Fibroblast of skin of scalp (primary cell): ENCODE measurements around the gene IGF1R.

ENCODE experiments used
- DNase-seq: peaks from one replicate; pipeline ENCODE4 v3.0.0-alpha.2; 2013

The IGF1R gene

DNA sequence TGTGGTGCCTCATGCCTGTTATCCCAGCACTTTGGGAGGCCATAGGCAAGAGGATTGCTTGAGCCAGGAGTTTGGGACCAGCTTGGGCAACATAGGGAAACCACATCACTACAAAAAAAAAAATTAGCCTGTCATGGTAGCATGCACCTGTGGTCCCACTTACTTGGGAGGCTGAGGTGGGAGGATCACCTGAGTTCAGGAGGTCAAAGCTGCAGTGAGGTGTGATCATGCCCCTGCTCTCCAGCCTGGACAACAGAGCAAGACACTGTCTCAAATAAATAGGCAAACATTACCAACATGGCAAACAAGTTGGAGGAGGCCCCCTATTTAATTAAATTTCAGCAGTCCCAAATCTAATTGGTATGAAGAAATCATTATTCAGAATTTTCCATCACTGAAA lies 215.6 kb downstream of the IGF1R start:
- DNase-seq: no peak

DNA sequence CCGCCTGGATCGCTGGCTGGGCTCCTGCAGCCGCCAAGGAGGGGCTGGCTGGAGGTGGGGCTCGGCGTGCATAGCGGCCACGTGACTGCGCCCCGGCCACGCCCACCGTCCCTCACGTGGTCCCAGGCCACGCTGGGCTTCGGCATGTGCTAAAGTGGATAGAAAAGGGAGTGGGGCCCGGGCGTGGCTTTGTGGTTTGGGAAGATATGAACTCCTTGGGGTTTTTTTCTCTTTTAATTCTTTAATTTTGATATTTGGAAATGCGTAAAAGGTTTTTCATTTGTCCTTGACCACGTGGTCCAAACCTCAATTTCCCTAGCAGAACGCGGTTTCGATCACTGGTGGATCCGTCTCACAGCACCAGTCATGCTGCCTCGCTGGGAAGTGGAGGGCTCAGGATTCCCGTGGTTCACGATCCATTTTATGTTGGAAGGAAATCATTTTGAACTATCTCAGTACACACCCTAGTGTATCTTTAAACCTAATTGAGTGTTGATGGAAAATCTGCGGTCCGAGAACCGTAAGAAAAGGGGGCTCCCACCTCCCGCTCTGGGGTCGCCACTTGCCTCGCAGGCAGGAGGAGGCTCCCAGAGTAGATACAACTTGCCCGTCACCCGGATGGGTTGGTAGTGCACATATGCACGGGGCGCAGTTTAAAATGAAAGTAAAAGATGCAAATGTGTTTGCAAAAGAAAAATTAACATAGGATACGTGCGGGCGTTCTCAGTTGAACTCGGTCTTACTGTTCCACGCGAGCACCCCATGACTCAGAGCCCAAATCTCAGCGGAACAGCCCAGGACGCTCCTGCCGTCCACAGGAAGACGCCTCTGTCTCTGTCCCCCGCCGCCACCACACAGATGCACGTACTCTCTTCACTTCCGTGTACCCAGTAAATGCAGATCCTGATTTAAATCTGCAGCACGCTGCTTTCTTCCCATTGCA lies 217.3 kb downstream of the IGF1R start:
- DNase-seq: peak; percentile 86

DNA sequence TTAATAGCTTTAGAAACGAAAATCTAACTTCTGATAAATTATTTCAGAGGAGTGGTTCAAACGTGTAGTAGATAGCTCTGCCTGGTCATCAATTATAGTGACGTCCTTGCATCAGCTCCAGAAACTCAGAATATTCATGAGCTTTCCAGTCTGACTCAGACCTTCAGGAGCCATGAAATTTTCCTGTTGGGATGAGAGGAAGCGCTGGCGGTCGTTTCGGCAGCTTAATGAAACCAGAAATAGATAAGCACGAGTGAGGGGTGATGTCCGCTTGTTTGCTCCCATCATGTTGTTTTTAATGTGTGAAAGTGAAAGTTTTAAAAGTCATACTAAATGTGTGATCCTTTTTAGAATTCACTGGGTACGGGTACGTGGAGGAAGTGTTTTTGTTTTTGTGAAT lies 218.2 kb downstream of the IGF1R start:
- peak; percentile 77 for DNase-seq

DNA sequence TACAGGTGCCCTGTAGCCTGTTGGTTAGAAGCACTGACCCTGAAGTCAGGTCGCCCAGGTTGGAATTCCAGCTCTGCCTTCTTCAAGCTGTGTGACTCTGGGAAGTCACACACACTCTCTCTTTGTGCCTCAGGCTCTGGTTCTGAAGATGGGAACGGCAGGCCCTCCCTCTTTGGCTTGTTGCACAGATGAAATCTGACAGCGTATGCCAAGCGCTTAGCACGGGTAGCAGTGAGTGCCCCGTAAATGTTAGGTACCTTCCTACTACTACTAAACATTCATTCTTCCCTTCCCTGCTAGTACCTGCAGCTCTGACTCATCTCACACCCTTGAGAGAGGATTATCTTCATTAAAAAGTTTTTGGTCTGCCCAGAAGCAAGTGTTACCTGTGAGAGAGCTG lies 220.2 kb downstream of the IGF1R start:
- DNase-seq: no peak

DNA sequence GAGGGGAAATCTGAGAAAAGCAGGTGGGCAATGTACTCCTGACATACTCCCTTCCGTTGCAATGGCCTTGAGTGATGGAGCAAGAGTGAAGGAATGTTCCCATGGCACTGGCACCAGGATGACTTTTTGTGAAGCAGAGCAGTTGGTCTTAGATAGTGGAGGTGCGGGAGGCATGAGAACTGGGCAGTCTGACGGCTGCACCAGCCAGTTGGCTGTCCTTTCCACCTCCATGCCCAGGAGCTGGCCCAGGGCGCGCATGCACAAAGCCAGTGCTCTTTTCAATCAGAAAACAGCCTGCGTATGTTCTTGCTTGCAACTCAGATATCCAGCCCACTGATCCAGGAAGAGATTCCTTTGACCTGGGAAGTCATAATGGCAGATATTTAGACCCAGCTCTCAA lies 222.4 kb downstream of the IGF1R start:
- DNase-seq: no peak

DNA sequence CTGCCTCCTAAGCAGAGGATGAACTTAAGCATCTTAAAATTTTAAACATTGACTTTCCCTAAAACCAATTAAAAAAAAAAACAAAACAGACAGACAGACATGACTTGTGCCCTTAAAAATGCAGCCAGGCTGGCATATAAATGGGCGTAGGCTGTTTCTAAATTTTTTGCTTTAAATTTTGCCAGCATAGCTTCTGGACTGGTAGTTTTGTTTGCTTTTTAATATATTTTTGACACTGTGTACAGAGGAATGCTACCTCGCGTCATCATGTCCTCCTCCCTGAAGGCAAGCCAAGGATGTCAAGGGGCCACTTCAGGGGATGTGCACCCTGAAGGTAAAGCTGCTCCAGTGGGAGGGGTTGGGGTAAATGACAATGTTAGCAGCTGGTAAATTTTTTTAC lies 224.4 kb downstream of the IGF1R start:
- peak; percentile 49 for DNase-seq

DNA sequence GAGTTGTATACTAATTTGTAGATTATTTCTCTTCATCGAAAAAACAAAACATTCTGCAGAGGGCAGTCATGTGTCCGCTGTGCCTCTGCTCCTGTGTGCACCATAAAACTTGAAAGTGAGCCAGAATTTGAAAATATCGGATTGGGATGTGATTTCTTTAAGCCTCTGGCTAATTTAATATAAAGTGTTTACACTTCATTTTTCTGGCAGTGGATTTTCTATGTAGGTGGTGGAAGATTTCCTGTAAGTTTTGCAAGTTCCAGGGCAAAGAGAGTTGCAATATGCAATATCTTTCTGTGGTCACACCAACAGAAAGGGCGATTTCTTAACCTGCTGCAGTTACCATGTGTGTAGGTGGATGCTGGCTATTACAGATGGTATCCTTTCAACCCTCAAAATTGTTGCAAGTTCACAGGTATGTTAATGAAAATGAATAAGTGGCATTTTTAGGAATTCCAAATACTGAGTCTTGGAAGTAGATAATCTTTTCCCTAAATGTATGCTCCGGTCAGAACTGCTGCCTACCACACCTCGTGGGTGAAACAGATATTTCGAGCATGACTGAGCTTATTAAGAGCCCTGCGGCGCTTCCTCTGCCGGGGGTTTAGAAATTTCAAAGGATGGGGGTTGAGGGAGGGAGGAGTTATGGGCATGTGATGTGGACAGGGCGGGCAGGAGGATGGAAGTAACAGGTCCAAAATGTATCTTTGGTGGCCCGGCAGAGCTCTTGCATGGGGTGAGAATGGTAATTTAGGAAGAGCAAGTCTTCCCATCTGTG lies 225.3 kb downstream of the IGF1R start:
- peak; percentile 89 for DNase-seq

DNA sequence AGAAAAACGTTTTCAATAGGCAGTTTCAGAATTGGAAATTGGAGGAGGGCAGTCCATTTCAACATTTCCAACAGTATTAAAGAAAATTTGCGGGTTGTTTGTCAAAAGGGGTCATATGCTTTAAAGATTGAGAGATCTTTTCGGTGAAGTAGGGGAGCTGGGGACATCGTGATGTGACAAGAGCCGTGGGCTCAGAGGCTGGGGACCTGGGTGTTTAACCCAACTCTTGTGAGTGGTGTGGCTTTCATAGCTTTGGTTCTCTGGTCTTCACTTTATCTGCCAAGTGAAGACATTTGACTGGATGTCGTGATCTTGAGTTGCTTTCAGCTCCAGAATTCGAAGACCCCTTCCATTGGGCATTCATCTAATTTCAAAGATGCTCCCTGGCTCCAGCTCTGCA lies 226.0 kb downstream of the IGF1R start:
- DNase-seq: no peak

DNA sequence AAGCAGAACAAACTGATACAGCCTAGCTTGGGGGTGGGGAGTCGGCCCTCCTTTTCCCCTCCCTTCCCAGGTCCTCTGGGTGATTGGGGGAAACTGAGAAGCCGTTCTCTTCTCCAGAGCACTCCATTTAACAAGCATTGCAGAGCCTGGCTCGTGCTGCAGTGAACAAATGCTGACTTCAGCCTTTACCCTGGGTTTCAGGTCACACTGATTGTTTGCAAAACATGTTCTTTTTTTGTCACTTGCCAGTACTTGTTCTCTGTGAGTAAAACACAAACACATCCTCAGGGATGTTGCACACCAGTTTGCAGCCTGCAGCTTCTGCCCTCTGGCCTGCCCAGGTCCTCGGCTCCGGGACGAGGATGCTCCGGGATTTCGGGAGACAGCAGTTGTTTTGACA lies 226.4 kb downstream of the IGF1R start:
- DNase-seq: no peak

DNA sequence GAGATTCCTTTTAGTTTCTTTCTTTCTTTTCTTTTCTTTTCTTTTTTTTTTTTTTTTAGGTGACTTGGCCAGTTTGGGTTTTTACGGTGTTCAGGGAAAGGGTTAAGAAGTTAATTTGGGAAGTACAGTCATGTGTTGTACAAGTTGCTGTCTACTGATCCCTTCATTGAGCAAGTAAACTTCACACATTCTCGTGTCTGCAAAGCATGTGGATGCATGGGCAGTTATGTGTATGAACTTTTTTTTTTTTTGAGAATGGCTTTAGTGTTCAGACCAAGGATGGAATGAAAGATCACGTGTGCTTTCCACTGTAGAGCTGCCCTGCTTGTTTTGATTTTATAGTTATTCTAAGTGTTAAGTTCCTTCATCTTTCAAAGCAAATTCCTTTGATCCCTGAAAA lies 227.0 kb downstream of the IGF1R start:
- DNase-seq: peak; percentile 43

DNA sequence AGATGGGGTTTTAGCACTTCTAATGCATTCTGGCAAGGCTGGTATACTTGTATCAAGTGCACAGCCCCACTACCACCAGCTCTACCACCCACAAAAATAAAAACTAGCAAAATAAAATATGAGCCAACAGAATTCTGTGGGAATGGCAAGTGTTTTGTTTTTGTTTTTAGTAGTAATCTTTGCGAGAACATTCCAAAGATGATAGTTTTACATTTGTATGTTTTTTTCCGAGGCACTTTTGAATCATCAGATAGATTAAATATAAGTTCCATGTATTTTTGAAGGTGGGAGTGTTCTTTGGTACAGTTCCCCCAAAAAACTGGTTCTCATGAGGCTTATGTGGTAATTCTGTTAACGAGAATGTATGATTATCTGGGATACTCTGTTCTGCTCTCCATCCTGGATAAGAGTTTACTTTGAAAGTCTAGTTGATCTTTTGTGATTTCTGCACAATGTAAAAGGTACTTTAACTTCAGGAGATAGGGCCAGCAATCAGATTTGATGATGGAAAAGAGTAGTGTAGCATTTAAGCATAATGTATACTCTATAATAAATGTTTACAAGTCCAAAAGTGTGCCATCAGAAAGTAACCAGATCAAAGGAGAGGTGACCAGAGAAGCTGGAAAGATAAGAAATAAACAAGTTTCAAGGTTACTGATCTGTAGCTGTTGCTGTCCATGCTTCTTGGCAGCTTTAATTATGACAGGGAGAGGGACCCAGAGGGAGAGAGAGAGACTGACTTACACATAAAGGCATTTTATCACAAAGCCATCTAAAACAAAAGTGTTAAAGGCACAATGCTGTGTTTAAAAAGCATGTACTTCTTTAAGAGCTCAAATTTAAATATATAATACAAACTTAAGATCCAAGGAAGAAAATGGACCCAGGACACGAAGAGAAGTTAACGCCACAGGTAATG lies 228.4 kb downstream of the IGF1R start:
- DNase-seq: peak; percentile 57

DNA sequence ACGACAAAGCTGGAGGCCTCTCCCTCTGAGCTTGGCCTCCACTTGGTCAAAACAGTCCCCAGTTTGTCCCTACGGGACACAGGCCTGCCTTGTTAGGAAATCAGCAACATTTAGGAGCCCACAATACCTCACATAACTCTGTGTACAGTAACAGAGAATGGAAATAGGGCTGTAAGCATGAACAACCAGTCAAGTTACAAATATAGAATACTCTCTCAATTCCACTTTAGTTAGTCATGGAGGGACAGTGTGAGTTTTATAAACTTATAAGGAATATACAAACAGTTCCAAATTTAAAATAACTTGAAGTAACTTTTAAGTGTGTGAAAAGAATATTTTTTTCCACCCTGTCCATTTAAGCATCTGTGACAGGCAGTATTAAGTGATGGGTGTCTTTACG lies 229.8 kb downstream of the IGF1R start:
- peak; percentile 95 for DNase-seq

DNA sequence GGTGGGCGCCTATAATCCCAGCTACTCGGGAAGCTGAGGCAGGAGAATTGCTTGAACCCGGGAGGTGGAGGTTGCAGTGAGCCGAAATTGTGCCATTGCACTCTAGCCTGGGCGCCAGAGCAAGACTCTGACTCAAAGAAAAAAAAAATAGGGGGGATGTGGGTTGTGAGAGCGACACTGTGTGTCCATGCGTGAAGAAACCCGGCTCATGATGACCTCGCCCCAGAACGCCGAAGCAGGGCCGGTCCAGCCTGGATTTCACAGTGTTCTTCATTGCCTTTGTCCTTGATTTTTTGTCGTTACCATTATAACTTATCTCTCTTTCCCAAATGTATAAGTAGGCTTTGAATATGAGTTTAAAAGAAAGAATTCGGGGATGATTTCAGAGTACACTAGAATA lies 230.5 kb downstream of the IGF1R start:
- DNase-seq: no peak

DNA sequence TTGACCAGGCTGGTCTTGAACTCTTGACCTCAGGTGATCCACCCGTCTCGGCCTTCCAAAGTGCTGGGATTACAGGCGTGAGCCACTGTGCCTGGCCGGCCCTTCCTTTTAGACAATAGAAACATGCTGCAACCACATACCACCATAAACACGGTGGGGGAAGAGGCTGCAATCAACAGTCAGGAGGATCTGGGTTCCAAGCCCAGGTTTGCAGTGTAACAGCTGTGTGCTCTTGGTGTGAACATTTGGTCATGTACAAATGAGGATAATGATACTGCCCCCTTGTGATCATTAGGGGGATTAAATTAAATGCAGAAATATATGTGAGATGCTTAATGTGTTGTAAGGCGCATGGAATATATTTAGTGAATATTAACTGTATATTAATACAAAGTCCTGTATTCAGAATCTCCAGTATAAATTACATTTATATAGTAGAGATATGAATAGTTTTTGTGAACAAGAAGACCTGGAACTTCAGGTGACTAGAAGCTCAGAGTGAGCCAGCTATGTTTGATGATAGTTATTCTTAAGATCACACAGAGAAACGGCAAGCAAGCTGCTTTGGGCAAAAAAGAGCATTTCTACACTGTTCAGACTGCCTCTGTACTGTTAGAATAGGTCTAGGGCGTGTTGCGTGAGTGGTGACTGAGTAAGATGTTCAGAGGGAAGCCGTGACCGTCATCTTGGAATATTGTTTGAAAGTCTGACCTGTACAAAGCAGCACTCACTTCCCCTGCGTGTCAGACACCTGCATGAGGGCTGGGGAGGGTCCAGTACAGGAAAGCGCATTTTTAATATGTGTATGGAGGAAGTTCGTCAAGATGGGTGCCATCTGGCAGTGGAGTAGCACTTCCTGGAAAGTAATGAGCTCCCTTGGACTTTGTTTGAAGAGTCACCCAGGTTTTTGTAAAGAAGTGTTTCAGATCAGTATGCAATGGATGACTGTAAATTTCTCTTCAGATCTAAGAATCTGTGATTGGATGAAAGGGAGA lies 233.5 kb downstream of the IGF1R start:
- DNase-seq: peak; percentile 78

DNA sequence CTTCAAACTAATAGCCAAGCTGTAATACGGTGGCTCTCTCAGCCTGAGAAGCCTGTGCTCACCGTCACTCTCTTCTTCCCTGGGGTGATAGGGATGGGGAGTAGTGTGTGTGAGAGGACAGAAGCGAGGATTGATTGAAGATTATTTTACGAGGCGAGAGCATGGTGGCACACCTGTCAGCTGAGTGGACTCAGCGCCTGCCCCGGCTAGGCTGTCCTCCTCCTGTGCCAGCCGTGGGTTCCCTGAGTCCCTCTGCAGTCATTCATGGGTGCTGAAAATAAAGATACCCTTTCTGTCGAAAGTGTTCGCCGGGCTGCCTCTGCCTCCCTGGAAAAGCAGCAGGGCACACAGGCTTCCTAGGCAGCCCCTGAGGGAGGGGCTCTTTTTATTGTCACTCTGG lies 235.1 kb downstream of the IGF1R start:
- DNase-seq: no peak

DNA sequence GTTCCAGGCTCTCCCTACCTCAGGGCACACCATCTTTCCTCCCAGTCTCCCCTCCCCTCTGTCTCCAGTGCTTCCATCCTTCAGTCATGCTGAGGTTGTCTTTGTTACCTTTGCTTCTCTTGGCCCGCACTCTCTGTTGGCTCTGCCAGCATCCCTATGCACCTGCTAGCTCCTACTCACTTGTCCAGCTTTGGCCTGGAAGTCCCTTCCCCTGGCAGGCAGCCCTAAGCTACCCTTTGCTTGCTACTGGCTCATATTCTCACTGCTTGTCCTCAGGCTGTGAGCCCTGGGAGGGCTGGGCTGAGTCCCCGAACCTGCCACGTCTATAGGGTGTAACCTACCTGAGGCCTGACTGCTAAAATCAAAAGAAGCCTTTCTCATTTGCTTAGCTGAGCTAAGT lies 236.6 kb downstream of the IGF1R start:
- no peak for DNase-seq

DNA sequence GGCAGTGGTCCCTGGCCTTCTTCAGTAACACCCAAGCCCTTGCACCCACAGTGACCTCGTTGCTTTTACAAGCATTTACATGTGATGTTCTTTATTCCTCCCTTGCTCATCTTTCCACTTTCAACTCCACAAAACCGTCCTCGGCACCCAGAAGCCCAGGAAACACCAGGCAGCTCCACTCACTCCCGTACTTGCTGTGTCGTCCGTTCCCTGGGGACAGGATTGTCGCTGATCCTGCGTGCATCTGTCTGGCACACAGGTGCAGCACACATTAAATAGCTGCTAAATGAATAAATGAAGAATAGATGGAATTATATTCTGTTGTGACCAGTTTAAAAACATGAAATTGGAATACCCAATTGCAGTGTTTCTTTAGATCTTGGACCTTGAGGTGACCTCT lies 239.6 kb downstream of the IGF1R start:
- DNase-seq: no peak

DNA sequence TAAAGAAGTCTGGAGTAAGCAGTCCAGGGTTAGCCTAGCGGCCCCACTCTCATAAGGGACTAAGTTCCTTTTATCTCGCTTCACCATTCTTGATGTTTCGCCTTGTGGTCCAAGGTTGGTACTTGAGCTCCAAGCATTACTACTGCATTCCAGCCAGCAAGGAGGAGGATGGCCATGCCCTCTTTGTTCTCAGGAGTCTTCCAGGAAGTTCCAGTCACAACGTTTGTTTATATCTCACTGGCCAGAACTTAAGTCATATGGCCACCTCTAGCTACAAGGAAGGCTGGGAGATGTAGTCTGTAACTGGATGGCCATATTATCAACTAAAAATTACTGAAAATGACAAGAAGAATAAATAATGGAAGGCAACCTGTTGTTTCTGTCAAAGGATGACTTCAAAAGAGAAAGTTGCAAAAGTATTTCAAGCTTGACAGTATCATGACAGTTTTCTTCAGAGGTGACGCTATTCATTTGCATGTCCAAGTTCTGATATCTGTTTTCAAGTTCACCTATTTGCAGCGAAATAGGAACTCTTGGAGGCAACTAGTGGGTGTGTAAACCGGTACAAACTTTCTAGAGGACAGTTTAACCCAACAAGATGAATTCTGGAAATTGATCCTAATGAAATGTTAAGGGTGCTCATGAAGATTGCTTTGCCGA lies 240.6 kb downstream of the IGF1R start:
- DNase-seq: peak; percentile 62

DNA sequence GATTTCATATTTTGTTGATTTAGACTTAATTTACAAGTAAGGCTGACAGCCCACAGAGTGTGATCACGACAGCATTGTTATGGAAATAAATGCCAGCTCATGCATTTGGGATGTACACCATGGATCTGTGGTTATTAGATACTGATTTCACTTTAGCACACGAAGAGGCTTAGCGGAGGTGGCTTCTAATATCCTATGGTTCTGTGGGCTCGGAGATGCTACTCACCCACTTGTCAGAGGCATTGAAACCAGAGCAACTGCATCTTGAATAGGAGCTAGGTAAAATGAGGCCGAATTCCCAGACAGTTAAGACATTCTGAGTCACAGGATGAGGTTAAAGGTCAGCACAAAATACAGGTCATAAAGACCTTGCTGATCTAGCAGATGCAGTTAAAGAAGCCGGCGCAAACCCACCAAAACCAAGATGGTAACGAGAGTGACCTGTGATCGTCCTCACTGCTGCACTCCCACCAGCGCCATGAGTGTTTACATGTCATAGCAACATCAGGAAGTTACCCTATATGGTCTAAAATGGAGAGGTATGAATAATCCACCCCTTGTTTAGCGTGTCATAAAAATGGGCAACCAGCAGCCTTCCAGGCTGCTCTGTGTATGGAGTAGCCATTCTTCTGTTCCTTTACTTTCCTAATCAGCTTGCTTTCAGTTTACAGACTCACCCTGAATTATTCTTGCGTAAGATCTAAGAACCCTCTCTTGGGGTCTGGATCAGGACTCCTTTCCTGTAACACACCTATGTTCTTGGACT lies 241.8 kb downstream of the IGF1R start:
- DNase-seq: peak; percentile 95

DNA sequence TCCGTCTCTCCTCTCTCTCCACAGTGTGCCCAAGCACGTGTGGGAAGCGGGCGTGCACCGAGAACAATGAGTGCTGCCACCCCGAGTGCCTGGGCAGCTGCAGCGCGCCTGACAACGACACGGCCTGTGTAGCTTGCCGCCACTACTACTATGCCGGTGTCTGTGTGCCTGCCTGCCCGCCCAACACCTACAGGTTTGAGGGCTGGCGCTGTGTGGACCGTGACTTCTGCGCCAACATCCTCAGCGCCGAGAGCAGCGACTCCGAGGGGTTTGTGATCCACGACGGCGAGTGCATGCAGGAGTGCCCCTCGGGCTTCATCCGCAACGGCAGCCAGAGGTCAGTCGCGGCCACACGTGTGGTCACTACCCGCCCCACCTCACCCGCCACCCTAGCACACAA lies 243.0 kb downstream of the IGF1R start:
- DNase-seq: no peak
